ENCODE results near the gene PRXL2A. TPM values are rescaled to one million over a fixed set of nuclear protein-coding genes. Genes with fewer than 3 reads are reported as not detected.

Gene PRXL2A
- total and polyA plus RNA-seq, 2 experiments from 2014 or later, result 31.8 to 51.7 TPM

DNA sequence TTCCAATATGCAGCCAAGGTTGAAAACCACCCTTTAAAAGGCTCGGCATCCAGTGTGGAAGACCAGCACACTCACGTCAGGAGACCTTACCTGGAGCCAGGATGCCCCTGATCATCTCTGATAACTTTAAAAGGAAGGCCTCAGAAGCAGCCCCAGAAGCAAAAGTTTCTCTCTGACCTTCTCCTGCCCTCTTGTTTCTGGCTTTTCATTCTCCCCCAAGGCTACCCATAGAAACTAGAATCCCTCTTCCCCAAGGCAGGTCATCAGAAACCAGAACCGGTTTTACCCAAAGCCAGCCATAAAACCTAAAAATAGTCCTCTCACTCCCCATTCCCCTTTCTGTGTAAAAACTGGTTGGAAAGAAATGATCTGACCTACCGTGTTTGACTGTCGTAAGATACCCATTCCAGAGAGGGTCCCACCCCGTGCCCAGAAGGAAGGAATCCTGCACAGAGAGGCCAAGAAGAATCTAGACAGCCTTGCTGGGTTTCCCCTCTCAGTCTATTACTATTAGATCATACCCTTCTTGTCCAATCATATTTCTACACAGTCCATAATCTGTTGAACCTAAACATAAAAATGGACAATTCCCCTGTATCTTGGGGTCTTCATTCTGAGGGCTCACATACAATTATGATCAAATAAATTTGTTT is 28.2 kb downstream of the PRXL2A start (continued):
- TF ChIP-seq POLR2AphosphoS5 (IDR thresholded peaks at IDR 0.05; ENCODE audit: low read depth), result no peak

DNA sequence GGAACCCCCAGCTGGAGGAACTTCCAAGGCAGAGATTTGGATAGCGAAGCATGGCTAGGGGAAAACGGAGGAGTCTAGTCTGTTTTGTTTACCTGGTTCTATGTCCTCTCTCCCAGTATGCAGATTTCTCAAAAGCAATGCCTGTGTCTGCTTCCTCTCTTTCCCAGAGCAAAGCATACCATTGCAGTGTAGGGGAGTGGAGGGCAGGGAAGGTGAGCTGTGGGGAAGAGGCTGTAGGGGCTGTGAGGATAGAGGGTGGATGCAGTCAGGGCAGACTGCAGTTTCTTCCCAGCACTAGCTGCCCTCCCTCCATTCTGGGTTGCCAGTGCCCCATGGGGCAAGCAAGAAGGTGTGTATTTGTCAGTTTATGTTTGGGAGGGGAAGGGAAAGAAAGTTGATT is 28.9 kb downstream of the PRXL2A start:
- Histone ChIP-seq H3K4me3 (no peak overlapping the region), H3K36me3 (ENCODE audit: insufficient read depth) (peaks cover 4% of the 10 kb centered on the region; the same call in 1 of the 2 replicates), H3K4me1 (ENCODE audit: insufficient read depth) (peaks cover 10% of the 10 kb centered on the region), H4K20me1 (replicated peaks; ENCODE audit: insufficient read depth) (no peaks in the 10 kb centered on the region), H3K27me3 (ENCODE audit: insufficient read depth) (no peaks in the 10 kb centered on the region), H3K9me2 (ENCODE audit: insufficient read depth) (no peaks in the 10 kb centered on the region), H3K79me2 (replicated peaks; ENCODE audit: insufficient read depth) (no peaks in the 10 kb centered on the region), H3K27ac (ENCODE audit: low read depth) (no peak overlapping the region), H3F3A (replicated peaks; ENCODE audit: low read depth) (no peaks in the 10 kb centered on the region), H3K4me2 (0 out of 2 replicates have a peak overlapping the region, but pooled peaks have one; percentile 16), H2AFZ (no peak overlapping the region)
- H3K27ac Mint-ChIP-seq, result no peak overlapping the region
- peaks cover 16% of the 10 kb centered on the region for H3K4me1 Mint-ChIP-seq
- DNase-seq (ENCODE audit: low spot score) (no peak), ATAC-seq (peak; percentile 91)
- H3K27me3 Mint-ChIP-seq (ENCODE audit: insufficient read depth, low read depth, poor library complexity), result no peaks in the 10 kb centered on the region
- peaks cover 6% of the 10 kb centered on the region; the same call in 2 of the 3 replicates for H3K36me3 Mint-ChIP-seq (ENCODE audit: low read depth)
- no peaks in the 10 kb centered on the region for H3K9me3 Mint-ChIP-seq
- H3K4me3 Mint-ChIP-seq, result no peak overlapping the region
- no peak for TF ChIP-seq POLR2AphosphoS5 (IDR thresholded peaks at IDR 0.05; ENCODE audit: low read depth)
- TF ChIP-seq NANOG (IDR thresholded peaks at IDR 0.05; ENCODE audit: borderline replicate concordance), result no peak
- TF ChIP-seq, protein P1, sequence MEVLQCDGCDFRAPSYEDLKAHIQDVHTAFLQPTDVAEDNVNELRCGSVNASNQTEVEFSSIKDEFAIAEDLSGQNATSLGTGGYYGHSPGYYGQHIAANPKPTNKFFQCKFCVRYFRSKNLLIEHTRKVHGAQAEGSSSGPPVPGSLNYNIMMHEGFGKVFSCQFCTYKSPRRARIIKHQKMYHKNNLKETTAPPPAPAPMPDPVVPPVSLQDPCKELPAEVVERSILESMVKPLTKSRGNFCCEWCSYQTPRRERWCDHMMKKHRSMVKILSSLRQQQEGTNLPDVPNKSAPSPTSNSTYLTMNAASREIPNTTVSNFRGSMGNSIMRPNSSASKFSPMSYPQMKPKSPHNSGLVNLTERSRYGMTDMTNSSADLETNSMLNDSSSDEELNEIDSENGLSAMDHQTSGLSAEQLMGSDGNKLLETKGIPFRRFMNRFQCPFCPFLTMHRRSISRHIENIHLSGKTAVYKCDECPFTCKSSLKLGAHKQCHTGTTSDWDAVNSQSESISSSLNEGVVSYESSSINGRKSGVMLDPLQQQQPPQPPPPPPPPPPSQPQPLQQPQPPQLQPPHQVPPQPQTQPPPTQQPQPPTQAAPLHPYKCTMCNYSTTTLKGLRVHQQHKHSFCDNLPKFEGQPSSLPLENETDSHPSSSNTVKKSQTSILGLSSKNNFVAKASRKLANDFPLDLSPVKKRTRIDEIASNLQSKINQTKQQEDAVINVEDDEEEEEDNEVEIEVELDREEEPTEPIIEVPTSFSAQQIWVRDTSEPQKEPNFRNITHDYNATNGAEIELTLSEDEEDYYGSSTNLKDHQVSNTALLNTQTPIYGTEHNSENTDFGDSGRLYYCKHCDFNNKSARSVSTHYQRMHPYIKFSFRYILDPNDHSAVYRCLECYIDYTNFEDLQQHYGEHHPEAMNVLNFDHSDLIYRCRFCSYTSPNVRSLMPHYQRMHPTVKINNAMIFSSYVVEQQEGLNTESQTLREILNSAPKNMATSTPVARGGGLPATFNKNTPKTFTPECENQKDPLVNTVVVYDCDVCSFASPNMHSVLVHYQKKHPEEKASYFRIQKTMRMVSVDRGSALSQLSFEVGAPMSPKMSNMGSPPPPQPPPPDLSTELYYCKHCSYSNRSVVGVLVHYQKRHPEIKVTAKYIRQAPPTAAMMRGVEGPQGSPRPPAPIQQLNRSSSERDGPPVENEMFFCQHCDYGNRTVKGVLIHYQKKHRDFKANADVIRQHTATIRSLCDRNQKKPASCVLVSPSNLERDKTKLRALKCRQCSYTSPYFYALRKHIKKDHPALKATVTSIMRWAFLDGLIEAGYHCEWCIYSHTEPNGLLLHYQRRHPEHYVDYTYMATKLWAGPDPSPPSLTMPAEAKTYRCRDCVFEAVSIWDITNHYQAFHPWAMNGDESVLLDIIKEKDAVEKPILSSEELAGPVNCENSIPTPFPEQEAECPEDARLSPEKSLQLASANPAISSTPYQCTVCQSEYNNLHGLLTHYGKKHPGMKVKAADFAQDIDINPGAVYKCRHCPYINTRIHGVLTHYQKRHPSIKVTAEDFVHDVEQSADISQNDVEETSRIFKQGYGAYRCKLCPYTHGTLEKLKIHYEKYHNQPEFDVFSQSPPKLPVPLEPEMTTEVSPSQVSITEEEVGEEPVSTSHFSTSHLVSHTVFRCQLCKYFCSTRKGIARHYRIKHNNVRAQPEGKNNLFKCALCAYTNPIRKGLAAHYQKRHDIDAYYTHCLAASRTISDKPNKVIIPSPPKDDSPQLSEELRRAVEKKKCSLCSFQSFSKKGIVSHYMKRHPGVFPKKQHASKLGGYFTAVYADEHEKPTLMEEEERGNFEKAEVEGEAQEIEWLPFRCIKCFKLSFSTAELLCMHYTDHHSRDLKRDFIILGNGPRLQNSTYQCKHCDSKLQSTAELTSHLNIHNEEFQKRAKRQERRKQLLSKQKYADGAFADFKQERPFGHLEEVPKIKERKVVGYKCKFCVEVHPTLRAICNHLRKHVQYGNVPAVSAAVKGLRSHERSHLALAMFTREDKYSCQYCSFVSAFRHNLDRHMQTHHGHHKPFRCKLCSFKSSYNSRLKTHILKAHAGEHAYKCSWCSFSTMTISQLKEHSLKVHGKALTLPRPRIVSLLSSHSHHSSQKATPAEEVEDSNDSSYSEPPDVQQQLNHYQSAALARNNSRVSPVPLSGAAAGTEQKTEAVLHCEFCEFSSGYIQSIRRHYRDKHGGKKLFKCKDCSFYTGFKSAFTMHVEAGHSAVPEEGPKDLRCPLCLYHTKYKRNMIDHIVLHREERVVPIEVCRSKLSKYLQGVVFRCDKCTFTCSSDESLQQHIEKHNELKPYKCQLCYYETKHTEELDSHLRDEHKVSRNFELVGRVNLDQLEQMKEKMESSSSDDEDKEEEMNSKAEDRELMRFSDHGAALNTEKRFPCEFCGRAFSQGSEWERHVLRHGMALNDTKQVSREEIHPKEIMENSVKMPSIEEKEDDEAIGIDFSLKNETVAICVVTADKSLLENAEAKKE (CRISPR knock-in tag; IDR thresholded peaks at IDR 0.05), result no peak
- TF ChIP-seq, protein P2, sequence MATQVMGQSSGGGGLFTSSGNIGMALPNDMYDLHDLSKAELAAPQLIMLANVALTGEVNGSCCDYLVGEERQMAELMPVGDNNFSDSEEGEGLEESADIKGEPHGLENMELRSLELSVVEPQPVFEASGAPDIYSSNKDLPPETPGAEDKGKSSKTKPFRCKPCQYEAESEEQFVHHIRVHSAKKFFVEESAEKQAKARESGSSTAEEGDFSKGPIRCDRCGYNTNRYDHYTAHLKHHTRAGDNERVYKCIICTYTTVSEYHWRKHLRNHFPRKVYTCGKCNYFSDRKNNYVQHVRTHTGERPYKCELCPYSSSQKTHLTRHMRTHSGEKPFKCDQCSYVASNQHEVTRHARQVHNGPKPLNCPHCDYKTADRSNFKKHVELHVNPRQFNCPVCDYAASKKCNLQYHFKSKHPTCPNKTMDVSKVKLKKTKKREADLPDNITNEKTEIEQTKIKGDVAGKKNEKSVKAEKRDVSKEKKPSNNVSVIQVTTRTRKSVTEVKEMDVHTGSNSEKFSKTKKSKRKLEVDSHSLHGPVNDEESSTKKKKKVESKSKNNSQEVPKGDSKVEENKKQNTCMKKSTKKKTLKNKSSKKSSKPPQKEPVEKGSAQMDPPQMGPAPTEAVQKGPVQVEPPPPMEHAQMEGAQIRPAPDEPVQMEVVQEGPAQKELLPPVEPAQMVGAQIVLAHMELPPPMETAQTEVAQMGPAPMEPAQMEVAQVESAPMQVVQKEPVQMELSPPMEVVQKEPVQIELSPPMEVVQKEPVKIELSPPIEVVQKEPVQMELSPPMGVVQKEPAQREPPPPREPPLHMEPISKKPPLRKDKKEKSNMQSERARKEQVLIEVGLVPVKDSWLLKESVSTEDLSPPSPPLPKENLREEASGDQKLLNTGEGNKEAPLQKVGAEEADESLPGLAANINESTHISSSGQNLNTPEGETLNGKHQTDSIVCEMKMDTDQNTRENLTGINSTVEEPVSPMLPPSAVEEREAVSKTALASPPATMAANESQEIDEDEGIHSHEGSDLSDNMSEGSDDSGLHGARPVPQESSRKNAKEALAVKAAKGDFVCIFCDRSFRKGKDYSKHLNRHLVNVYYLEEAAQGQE (IDR thresholded peaks at IDR 0.05; ENCODE audit: unreplicated experiment), result no peak
- TF ChIP-seq STAT1 (IDR thresholded peaks at IDR 0.05; ENCODE audit: unreplicated experiment), result no peak
- TF ChIP-seq, protein P3, sequence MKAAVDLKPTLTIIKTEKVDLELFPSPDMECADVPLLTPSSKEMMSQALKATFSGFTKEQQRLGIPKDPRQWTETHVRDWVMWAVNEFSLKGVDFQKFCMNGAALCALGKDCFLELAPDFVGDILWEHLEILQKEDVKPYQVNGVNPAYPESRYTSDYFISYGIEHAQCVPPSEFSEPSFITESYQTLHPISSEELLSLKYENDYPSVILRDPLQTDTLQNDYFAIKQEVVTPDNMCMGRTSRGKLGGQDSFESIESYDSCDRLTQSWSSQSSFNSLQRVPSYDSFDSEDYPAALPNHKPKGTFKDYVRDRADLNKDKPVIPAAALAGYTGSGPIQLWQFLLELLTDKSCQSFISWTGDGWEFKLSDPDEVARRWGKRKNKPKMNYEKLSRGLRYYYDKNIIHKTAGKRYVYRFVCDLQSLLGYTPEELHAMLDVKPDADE (IDR thresholded peaks at IDR 0.05), result no peak
- no peak for TF ChIP-seq EZH2phosphoT487 (IDR thresholded peaks at IDR 0.05; ENCODE audit: unreplicated experiment)
- TF ChIP-seq ZNF114 (CRISPR knock-in tag; IDR thresholded peaks at IDR 0.05), result no peak
- no peak for TF ChIP-seq JUNB (IDR thresholded peaks at IDR 0.05; ENCODE audit: unreplicated experiment)
- no peak for TF ChIP-seq EZH2 (IDR thresholded peaks at IDR 0.05; ENCODE audit: low read depth, unreplicated experiment)
- TF ChIP-seq CREB1 (CRISPR knock-in tag; IDR thresholded peaks at IDR 0.05; ENCODE audit: low read depth), result no peak

Measured in GM23338 (cell line).